Lower leg skin (tissue), 4 donors: Measurements from ENCODE around the gene NCOA5. TPM values are rescaled to one million over a fixed set of nuclear protein-coding genes. Genes with fewer than 3 reads are reported as not detected.

Experiments
- DNase-seq, 2 donors: peaks; one replicate each; pipeline ENCODE4 v3.0.0-alpha.2; 2019; ENCODE audit warnings: low spot score in 2 of 2
- H3K4me3 ChIP-seq: fragments of 200-600 bp; sonication (generic); 2 replicates; pipeline ENCODE4 v1.5.1; 2017; ENCODE audit warnings: mild to moderate bottlenecking, low read depth; ENCODE audit not compliant: poor library complexity, severe bottlenecking
- POLR2A ChIP-seq, 2 donors: fragments of 450-650 bp; IDR thresholded peaks; one replicate each; pipeline ENCODE4 v1.6.1; 2016 to 2017; ENCODE audit warnings: antibody characterized with exemption in 2 of 2, mild to moderate bottlenecking in 1 of 2, moderate library complexity in 1 of 2
- WGBS, 2 donors: methylation state at CpG; one replicate each; pipeline ENCODE4 v1.1.5; 2018; 5-methylcytosine and 5-hydroxymethylcytosine counted together
- intact Hi-C: fragments of 100-400 bp; cut with DNase I; formaldehyde crosslinking; loops from one replicate; pipeline ENCODE4 v1.15.0; 2023; ENCODE audit warnings: low total_unique reads
- total RNA-seq, 4 donors: library from RNA; depleted of rRNA; stranded (reverse); fragments of >200 nt; gene quantifications; one replicate each; pipeline ENCODE4 v1.1.0, GENCODE V29; 2016
- TF ChIP-seq, protein P1 (sequence below), 3 donors: fragments of 450-650 bp; IDR thresholded peaks; one replicate each; pipeline ENCODE4 v1.5.1; 2016; ENCODE audit warnings: antibody characterized with exemption in 3 of 3, mild to moderate bottlenecking in 3 of 3, moderate library complexity in 2 of 3

Gene NCOA5
- total RNA-seq, 4 donors from 2014 or later, result 27.7 to 51.5 (median 41.2) TPM

DNA sequence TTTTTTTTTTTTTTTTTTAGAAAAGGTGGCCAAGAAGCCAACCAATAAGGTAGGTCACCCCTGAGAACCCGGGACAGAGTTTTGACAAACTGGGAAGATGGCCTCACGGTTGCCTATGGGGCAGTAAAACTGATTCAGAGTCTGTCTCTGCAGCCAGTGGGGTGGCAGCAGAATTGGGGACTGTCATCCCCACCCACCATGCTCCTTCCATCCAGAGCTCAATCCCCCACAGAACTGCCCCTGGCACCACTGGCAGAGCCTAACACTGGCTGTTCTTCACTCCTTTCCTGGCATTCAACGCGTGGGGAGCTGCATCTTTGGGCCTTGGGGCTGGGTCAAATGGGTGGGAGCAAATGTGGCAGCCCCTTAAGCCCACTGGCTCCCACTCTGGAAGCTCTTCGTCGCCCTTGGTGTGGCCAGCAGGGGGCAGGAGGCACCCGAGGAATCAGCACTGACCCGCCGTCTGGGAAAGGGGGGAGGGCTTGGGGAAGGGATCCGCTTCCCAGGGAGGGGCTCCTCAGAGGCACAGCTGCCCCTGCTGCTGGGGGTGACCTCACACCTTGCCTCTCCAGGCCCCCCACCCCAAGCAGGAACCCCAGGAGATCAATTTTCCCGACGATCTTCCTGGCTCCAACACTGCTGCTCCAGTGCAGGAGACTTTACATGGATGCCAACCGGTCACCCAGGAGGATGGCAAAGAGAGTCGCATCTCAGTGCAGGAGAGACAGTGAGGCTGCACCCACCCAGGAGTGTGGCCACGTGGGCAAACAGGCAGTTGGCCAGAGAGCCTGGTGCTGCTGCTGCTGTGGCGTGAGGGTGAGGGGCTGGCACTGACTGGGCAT is 38.8 kb upstream of the NCOA5 start:
- TF ChIP-seq, protein P1, sequence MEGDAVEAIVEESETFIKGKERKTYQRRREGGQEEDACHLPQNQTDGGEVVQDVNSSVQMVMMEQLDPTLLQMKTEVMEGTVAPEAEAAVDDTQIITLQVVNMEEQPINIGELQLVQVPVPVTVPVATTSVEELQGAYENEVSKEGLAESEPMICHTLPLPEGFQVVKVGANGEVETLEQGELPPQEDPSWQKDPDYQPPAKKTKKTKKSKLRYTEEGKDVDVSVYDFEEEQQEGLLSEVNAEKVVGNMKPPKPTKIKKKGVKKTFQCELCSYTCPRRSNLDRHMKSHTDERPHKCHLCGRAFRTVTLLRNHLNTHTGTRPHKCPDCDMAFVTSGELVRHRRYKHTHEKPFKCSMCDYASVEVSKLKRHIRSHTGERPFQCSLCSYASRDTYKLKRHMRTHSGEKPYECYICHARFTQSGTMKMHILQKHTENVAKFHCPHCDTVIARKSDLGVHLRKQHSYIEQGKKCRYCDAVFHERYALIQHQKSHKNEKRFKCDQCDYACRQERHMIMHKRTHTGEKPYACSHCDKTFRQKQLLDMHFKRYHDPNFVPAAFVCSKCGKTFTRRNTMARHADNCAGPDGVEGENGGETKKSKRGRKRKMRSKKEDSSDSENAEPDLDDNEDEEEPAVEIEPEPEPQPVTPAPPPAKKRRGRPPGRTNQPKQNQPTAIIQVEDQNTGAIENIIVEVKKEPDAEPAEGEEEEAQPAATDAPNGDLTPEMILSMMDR (IDR thresholded peaks at IDR 0.05), result no peak
- TF ChIP-seq POLR2A (IDR thresholded peaks at IDR 0.05), result no peak
- WGBS, 2 donors, result 43% methylated on average over 10 to 12 of the region's 16 CpGs

DNA sequence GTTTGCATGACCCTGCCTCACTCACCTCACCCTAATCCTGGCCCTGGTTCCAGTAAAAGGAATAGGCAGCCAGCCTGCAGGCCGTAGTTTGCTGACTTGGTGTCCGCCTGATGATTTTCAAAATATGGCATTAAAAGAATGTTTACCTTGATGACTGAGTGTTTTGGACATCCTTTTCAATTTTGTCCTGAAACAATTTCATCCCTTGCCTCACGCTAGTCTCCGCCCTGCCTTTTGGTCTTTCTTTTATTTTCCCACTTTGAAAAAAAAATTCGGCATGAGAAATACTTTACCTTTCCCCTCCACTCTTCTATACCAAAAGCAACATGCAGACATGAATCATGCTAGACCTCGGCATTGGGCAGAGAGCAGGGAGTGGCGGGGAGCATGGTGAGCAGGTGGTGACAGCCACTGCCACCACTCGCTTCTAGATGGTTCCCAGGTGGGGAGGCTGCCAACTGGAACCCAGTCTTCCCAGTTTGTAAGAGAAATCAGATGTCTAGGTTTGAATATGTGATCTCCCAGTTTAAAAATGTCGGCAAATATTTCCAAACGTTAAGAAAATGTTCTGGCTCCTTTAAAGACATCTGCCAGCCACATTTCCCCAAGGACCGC is 37.7 kb upstream of the NCOA5 start:
- 67 to 76% methylated on average over 11 of the region's 11 CpGs for WGBS, 2 donors
- intact Hi-C loops, result no loop called here
- TF ChIP-seq POLR2A (IDR thresholded peaks at IDR 0.05), result no peak
- TF ChIP-seq, protein P1 (IDR thresholded peaks at IDR 0.05), result no peak
- H3K4me3 ChIP-seq, result no peak overlapping the region
- DNase-seq, result peak in 1 of 2 donors; percentile 39

More for the DNA sequence above, 38.8 kb upstream of the NCOA5 start:
- intact Hi-C loops, result no loop called here
- DNase-seq, result no peak
- H3K4me3 ChIP-seq, result no peak overlapping the region

DNA sequence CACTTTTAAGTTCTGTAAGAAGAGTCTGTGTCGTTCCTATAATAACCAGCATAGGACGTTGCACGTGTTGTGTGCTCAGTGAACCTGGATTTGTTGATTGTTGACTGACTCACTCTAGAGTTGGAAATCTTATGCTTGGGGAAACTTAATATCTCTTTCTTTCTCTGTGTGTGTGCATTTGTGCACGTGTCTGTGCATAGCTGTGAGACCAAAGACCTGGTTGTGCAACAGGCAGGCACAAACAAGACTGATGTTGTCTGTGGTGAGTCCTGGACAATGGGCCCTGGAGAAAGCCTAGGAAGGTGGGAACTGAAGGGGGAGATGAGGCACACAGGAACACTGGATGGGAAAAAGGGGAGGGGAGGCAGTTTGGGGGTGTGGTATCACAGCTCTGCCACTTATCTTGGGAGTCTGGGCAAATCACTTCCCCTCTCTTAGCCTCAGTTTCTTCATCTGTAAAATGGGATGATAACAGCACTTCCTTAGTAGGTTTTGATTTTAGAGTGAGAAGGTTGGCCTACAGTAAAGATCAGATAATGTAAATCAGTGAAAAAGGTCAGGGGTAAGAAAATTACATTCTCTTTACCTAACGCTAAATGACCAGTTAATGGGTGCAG is 36.8 kb upstream of the NCOA5 start:
- 81 to 84% methylated on average over 4 to 5 of the region's 5 CpGs for WGBS, 2 donors
- no peak overlapping the region for H3K4me3 ChIP-seq
- DNase-seq, result peak in 1 of 2 donors; percentile 26
- no peak for TF ChIP-seq POLR2A (IDR thresholded peaks at IDR 0.05)
- TF ChIP-seq, protein P1 (IDR thresholded peaks at IDR 0.05), result no peak
- intact Hi-C loops, result no loop called here

DNA sequence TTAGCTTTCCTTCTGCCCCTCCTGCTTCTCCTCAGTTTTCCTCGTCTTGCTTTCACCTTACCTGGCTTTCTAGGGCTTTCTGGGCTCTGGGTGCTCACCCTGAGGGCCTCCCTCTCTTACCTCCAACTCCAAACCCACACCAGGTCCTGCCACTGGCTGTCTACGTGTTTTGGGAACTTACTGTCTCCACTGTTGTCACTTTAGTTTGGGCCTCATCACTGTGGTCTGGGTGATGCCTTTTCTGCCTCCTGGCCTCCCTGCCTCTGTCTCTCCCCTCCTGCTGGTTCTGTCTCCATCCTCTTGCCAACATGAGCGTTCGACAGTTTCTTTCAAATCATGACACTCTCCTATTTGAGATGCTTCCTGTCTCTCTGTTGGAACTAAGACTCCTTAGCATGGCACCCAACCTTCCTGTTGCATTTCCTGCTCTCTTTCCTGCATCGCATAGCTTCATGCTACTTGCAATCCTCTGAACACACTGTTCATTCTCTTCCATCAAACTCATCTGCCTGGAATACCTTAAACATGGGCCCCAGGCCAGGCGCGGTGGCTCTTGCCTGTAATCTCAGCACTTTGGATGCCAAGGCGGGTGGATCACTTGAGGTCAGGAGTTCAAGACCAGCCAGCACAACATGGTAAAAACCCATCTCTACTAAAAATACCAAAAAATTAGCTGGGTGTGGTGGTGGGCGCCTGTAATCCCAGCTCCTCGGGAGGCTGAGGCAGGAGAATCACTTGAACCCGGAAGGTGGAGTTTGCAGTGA is 33.9 kb upstream of the NCOA5 start:
- no peak overlapping the region for H3K4me3 ChIP-seq
- TF ChIP-seq, protein P1 (IDR thresholded peaks at IDR 0.05), result no peak
- intact Hi-C loops, result no loop called here
- peak in 1 of 2 donors; percentile 62 for DNase-seq
- WGBS, 2 donors, result 89 to 91% methylated on average over 11 of the region's 11 CpGs
